Thymus (tissue), 11 donors: ENCODE measurements around the gene ST3GAL4. TPM values are rescaled to one million over a fixed set of nuclear protein-coding genes. Genes with fewer than 3 reads are reported as not detected.

Experiments
- DNase-seq, 9 donors: peaks; one replicate each; pipeline ENCODE4 v3.0.0-alpha.2; 2013; ENCODE audit warnings: low spot score in 9 of 9, low read depth in 6 of 9, missing footprints in 1 of 9
- H3K27ac ChIP-seq, 2 donors: one replicate each; pipeline ENCODE4 v1.5.1; 2013; ENCODE audit warnings: control low read depth in 1 of 2, low read depth in 1 of 2, low read length in 1 of 2, mild to moderate bottlenecking in 1 of 2, moderate library complexity in 1 of 2
- H3K27me3 ChIP-seq, 2 donors: one replicate each; pipeline ENCODE4 v1.5.1; 2013; ENCODE audit warnings: low read length in 1 of 2; ENCODE audit not compliant: control insufficient read depth in 2 of 2, insufficient read depth in 1 of 2
- H3K36me3 ChIP-seq, 2 donors: one replicate each; pipeline ENCODE4 v1.5.1; 2013; ENCODE audit warnings: low read length in 1 of 2, mild to moderate bottlenecking in 1 of 2, moderate library complexity in 1 of 2; ENCODE audit not compliant: control insufficient read depth in 2 of 2, insufficient read depth in 2 of 2
- H3K4me1 ChIP-seq, 2 donors: one replicate each; pipeline ENCODE4 v1.5.1; 2013; ENCODE audit warnings: low read length in 2 of 2; ENCODE audit not compliant: control insufficient read depth in 2 of 2, insufficient read depth in 2 of 2
- H3K4me3 ChIP-seq, 2 donors: one replicate each; pipeline ENCODE4 v1.5.1; 2013; ENCODE audit warnings: low read length in 2 of 2, control low read depth in 1 of 2, mild to moderate bottlenecking in 1 of 2
- H3K9me3 ChIP-seq, 2 donors: one replicate each; pipeline ENCODE4 v1.5.1; 2013; ENCODE audit warnings: low read length in 1 of 2, mild to moderate bottlenecking in 1 of 2; ENCODE audit not compliant: control insufficient read depth in 2 of 2, insufficient read depth in 1 of 2
- WGBS: extraction: QIAGEN DNeasy Blood & Tissue Kit; methylation state at CpG from one replicate; pipeline ENCODE4 v1.1.7; 2013; 5-methylcytosine and 5-hydroxymethylcytosine counted together
- polyA plus RNA-seq: library from polyadenylated mRNA; stranded (reverse); fragments of 200-250 nt; gene quantifications from one replicate; pipeline ENCODE4 v1.2.3, GENCODE V29; 2013
- total RNA-seq: library from RNA; stranded (reverse); fragments of 120-200 nt; gene quantifications from one replicate; pipeline ENCODE4 v1.2.4, GENCODE V29; 2013
- donor health status: healthy.

Gene ST3GAL4
- total and polyA plus RNA-seq, 2 donors: 5.9 to 6.1 TPM

DNA sequence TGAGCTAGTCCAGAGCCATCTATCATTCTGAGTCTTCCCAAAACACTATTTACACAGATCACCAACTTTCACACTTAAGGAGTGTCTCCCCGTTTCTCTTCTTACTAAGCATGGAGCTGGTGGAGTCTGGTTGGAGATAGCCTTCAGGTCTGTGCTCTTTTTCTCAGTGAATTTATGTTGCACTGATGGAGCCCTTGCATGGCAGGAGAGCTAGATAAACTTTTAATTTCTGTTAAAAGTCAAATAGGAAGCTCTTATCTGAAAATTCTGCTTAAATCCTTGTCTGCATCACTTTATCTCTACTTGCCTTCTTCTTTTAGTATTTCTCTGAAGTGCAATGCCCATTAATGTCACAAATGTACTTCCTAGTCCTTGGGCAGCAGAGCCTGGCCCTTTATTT lies 63.4 kb downstream of the ST3GAL4 start:
- Histone ChIP-seq H3K27me3 (no peaks in the 10 kb centered on the region), H3K9me3 (no peaks in the 10 kb centered on the region), H3K4me3 (no peak overlapping the region), H3K27ac (no peak overlapping the region), H3K36me3 (no peaks in the 10 kb centered on the region), H3K4me1 (peaks cover 0 to 23% of the 10 kb centered on the region in 2 donors)
- no peak for DNase-seq
- WGBS: 46% methylated on average over 1 of the region's 1 CpG

DNA sequence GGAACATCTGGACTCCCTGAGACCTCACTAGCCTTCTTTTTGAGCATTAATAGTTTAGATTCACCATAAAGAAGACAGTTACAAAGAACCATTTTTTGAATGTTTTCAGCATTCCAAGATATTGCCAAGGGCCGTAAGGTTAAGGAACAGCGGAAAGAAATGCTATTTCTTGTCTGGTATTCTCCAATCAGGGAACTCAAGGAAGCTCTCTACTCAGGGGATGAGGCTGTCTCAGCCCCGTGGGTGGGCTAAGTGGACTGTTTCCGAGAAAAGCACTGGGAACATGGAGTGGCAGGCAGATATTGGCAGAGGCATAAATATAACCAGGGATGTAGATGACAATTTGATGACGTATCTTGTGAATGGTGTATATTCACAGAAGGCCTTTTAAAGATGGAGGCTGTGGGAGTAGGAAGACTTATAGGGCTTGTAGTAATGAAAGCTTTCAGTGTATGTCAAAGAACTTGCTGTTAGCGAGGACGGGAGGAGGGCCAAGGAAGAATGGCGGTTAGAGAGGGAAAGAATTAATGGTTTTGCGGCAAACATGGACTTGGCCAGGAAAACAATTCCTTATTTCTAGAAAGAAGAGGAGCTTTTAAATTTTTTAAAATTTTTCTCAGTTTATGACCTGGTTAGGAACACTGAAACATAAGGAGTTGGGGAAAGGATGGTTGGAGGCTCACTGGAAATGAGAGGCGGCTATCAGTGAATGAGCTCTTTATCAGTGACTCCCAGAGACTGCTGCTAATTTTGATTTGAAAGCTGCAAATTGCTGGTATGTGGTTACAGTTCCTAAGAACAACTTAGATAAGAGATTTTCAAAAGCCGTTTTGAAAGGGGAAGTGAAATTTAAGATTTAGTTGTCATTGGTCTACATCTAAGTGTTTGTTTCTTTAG lies 64.6 kb downstream of the ST3GAL4 start:
- Histone ChIP-seq H3K4me1 (peaks cover 0 to 23% of the 10 kb centered on the region in 2 donors), H3K9me3 (no peaks in the 10 kb centered on the region), H3K36me3 (no peaks in the 10 kb centered on the region), H3K27ac (peak overlapping the region in 1 of 2 donors; percentile 10), H3K4me3 (no peak overlapping the region), H3K27me3 (no peaks in the 10 kb centered on the region)
- no peak for DNase-seq
- 60% methylated on average over 11 of the region's 11 CpGs for WGBS

DNA sequence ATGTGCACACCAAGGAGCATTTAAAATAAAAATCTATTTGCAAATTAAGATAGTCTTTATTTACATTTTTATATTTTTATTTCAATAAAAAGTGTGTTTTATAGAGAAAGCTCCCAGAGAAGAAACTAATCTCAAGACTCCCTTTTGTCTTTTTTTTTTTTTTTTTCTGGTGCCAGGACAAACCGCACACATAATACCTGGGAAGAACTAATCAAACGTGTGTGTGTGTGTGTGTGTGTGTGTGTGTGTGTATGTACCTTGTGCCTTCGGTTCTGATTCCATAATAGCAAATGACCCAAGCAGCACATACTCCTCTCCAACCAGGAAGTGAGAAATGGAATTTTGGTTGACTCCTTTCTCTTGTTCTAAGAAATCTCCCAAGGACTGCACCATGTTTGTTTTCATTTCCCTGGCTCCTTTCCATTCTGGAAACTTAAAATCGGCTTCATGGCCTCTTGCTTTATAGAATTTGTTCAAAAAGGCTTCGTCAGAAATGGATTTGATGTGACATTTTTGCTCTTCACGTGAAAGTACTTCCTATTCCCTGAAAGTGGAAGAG lies 65.3 kb downstream of the ST3GAL4 start:
- Histone ChIP-seq H3K9me3 (no peaks in the 10 kb centered on the region), H3K36me3 (no peaks in the 10 kb centered on the region), H3K4me3 (no peak overlapping the region), H3K27me3 (no peaks in the 10 kb centered on the region), H3K27ac (no peak overlapping the region), H3K4me1 (peaks cover 0 to 23% of the 10 kb centered on the region in 2 donors)
- DNase-seq: no peak
- WGBS: 68% methylated on average over 6 of the region's 6 CpGs

DNA sequence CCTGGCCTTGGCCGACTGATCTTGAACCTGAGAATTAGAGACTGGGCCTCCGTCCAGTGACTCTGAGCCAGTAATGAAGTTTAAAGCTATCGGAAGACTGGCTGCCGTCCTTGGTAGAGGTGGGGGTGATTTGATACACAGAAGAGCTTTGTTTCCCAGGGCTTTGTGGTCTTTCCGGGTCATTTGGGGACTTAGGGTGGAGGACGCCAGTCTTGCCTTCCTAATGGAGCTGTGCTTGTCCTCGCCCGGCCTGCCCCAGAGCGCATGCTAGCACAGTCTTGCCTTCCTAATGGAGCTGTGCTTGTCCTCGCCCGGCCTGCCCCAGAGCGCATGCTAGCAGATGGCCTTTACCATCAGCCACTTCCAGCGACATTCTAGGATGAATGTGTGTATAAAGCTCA lies 65.8 kb downstream of the ST3GAL4 start:
- H3K27ac ChIP-seq: no peak overlapping the region
- no peaks in the 10 kb centered on the region for H3K27me3 ChIP-seq
- H3K9me3 ChIP-seq: peaks cover 0 to 1% of the 10 kb centered on the region in 2 donors
- WGBS: 92% methylated on average over 13 of the region's 13 CpGs
- no peak overlapping the region for H3K4me3 ChIP-seq
- H3K4me1 ChIP-seq: peaks cover 0 to 19% of the 10 kb centered on the region in 2 donors
- no peaks in the 10 kb centered on the region for H3K36me3 ChIP-seq
- DNase-seq: no peak

DNA sequence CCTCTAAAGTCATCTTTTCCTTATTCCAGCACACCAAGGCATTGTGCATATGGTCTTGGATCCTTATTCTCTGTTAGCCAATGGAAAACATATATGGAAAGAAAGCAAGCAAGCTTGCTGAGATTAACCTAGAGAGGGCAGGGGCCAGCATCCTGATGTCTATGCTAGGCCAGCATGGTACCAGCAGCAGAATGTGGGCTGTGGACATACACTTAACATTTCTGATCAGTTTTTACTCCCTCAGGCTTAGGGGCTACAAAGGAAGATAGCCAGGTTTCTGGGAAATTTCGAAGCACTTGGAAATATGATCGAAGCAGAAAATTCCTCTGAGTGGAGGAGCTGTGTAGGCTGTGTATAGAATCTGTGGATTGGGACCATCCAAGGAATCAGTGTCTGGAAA lies 67.0 kb downstream of the ST3GAL4 start:
- no peaks in the 10 kb centered on the region for H3K36me3 ChIP-seq
- H3K4me1 ChIP-seq: peaks cover 0 to 14% of the 10 kb centered on the region in 2 donors
- H3K27me3 ChIP-seq: no peaks in the 10 kb centered on the region
- no peak overlapping the region for H3K4me3 ChIP-seq
- WGBS: 99% methylated on average over 2 of the region's 2 CpGs
- peaks cover 0 to 1% of the 10 kb centered on the region in 2 donors for H3K9me3 ChIP-seq
- H3K27ac ChIP-seq: no peak overlapping the region
- DNase-seq: no peak

DNA sequence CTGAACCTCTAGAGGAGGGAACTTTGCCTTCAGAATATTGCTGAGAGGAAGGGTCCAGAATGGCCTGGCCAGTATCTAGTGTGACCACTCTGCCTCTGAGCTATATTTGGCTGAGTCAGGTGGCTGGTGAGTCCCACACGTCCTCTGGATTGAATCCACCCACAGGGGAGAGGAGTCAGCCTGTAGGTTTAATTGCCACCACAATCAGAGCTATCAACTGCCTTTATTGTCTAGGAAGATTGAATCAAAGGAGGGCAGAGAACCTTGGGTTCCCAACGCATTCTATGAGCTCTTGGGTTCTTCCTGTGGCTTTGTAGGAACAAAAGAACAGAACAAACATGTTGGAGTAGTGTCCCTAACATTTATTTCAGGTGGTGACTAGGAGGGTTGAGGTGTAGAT lies 67.7 kb downstream of the ST3GAL4 start:
- H3K36me3 ChIP-seq: no peaks in the 10 kb centered on the region
- WGBS: 54% methylated on average over 2 of the region's 2 CpGs
- no peak overlapping the region for H3K4me3 ChIP-seq
- H3K27ac ChIP-seq: no peak overlapping the region
- no peak for DNase-seq
- peaks cover 0 to 1% of the 10 kb centered on the region in 2 donors for H3K9me3 ChIP-seq
- peaks cover 0 to 14% of the 10 kb centered on the region in 2 donors for H3K4me1 ChIP-seq
- no peaks in the 10 kb centered on the region for H3K27me3 ChIP-seq

DNA sequence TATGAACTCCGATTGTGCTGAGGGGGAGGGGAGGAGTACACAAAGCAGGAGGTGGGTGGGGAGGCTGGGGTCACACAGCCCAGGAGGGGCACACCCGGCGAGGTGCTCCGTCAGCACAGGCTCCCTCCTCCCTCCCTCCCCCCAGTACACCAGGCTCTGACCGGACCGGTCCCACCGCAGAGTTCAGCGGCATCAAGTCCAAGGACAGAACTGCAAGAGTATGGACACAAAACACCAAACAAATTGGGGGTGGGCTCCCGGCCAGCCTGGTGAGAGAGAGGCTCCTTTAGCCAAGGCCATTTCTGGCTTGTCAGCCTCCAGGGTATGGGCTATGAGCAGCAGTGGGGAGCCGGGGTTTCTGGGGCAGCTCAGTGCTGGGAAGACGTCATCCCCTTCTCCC lies 68.3 kb downstream of the ST3GAL4 start:
- WGBS: 83% methylated on average over 11 of the region's 11 CpGs
- H3K9me3 ChIP-seq: peaks cover 0 to 1% of the 10 kb centered on the region in 2 donors
- H3K4me3 ChIP-seq: no peak overlapping the region
- no peaks in the 10 kb centered on the region for H3K36me3 ChIP-seq
- DNase-seq: no peak
- no peak overlapping the region for H3K27ac ChIP-seq
- peaks cover 0 to 14% of the 10 kb centered on the region in 2 donors for H3K4me1 ChIP-seq
- no peaks in the 10 kb centered on the region for H3K27me3 ChIP-seq

DNA sequence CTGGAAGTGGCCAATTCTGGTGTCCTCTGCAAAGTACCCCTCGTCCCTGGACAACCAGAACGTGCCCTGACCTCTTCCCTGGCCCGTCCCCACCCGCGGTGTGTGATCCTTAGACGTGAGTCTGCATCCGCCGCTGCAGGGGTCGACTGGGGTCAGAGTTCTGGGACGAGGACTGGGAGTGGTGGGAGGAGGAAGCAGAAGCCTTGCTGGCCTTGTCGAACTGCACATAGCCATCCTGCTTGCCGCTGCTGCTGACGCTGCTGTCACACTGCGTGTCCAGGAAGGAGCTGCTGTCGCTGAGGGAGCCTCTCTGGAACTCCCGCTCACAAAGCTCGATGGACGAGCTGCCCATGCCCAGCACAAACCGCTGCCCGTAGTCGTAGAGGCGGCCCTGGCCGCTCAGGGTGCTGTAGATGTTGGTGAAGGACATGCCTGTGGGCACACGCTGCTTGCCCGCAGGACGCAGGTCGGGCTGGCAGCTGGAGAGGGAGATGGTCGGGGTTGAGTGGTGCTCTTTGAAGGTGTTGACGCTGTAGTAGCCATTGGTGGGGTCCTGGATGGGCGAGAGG lies 69.1 kb downstream of the ST3GAL4 start:
- WGBS: 96% methylated on average over 30 of the region's 30 CpGs

DNA sequence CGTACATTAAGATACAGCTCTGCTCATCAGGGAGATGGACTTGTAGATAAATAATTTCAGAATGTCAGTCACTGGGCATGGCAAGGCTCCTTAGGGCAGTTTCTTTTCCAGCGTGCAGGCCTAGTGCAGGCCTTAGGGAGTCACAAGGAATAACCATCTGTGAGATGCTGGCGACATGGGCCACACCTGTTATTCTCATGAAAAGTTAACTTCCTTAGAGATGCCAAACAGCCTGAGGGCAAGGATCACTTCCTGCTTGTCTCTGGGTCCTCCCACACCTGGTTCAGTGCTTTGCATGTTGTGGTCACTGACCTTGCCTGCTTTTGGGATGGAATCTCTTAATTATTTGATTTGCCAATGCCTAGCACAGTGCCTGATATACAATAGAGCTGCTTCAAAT lies 70.6 kb downstream of the ST3GAL4 start:
- H3K4me1 ChIP-seq: peaks cover 0 to 6% of the 10 kb centered on the region in 2 donors
- H3K9me3 ChIP-seq: peaks cover 0 to 1% of the 10 kb centered on the region in 2 donors
- DNase-seq: no peak
- 96% methylated on average over 3 of the region's 3 CpGs for WGBS
- no peaks in the 10 kb centered on the region for H3K36me3 ChIP-seq
- no peak overlapping the region for H3K4me3 ChIP-seq
- no peaks in the 10 kb centered on the region for H3K27me3 ChIP-seq
- H3K27ac ChIP-seq: no peak overlapping the region

More for the DNA sequence above, 69.1 kb downstream of the ST3GAL4 start:
- H3K4me3 ChIP-seq: no peak overlapping the region
- H3K27me3 ChIP-seq: no peaks in the 10 kb centered on the region
- DNase-seq: no peak
- H3K27ac ChIP-seq: no peak overlapping the region
- peaks cover 0 to 14% of the 10 kb centered on the region in 2 donors for H3K4me1 ChIP-seq
- H3K36me3 ChIP-seq: no peaks in the 10 kb centered on the region
- peaks cover 0 to 1% of the 10 kb centered on the region in 2 donors for H3K9me3 ChIP-seq
